Measurements from ENCODE around the gene CDH19. TPM values are rescaled to one million over a fixed set of nuclear protein-coding genes. Genes with fewer than 3 reads are reported as not detected.

The CDH19 gene
- total RNA-seq, 3 donors from 2014 or later: 0.64 to 12.9 (median 0.98) TPM

DNA sequence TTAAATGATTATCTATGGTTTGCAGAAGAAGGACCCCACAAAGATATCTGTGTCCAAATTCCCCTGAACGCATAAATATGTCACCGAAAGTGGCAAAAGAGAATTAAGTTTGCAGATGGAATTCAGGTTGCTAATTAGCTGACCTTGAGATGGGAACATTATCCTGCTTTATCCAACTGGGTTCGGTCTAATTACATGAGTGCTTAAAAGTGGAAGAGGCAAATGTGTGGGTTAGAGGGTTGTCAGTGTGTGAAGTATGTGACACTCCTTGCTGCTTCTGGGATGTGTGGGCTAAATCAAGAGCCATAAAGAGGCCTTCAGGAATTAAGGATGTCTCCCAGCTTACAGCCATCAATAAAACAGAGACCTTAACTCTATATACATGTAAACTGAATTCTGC, 53.5 kb downstream of the CDH19 start:
- Histone ChIP-seq H3K4me3 (no peak overlapping the region), H3K27me3 (no peaks in the 10 kb centered on the region), H3K9me3 (no peaks in the 10 kb centered on the region), H3K27ac (no peak overlapping the region), H3K4me1 (no peaks in the 10 kb centered on the region), H3K36me3 (no peaks in the 10 kb centered on the region)
- TF ChIP-seq POLR2A (IDR thresholded peaks at IDR 0.05) (no peak), CTCF (IDR thresholded peaks at IDR 0.05) (no peak), POLR2AphosphoS5 (IDR thresholded peaks at IDR 0.05) (no peak)
- intact Hi-C loops (cut with DNase I; ENCODE audit: low total_unique reads): no loop called here
- no peak for DNase-seq (ENCODE audit: low spot score in 2 of 2)

- intact Hi-C loops (cut with DNase I; ENCODE audit: low total_unique reads): no loop called here
- no peak overlapping the region for H3K27ac ChIP-seq
Observed at GRCh38 chr18:66548747-66549146, 55.1 kb downstream of the CDH19 start.

DNA sequence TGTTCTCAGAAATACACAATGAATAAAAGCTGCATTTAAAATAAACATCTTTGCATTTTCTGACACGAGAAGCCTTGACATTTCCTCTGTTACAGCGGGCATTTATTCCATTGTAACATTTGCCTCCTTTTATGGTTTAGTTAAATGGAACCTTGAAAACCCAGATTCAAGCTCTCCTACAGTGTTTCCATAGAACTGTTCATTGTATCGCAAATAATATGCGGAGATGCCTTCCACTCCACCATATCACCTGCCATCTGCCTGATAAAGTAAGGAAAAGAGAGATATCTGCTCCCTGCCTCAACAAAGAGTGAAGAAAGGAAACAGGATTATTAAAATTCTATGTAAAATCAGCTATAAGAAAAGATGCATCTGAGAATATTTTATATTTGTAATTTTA, 69.8 kb downstream of the CDH19 start:
- Histone ChIP-seq H3K9me3 (no peaks in the 10 kb centered on the region), H3K36me3 (no peaks in the 10 kb centered on the region), H3K27me3 (no peaks in the 10 kb centered on the region), H3K4me1 (no peaks in the 10 kb centered on the region), H3K27ac (no peak overlapping the region), H3K4me3 (no peak overlapping the region)
- no peak for TF ChIP-seq POLR2AphosphoS5 (IDR thresholded peaks at IDR 0.05)
- TF ChIP-seq POLR2A (IDR thresholded peaks at IDR 0.05): no peak
- no peak for TF ChIP-seq CTCF (IDR thresholded peaks at IDR 0.05)
- intact Hi-C loops (cut with DNase I; ENCODE audit: low total_unique reads): no loop called here
- DNase-seq (ENCODE audit: low spot score in 2 of 2): no peak

More at GRCh38 chr18:66548747-66549146, 55.1 kb downstream of the CDH19 start:
- Histone ChIP-seq H3K4me1 (no peaks in the 10 kb centered on the region), H3K36me3 (no peaks in the 10 kb centered on the region), H3K9me3 (no peaks in the 10 kb centered on the region), H3K27me3 (no peaks in the 10 kb centered on the region), H3K4me3 (no peak overlapping the region)
- no peak for DNase-seq (ENCODE audit: low spot score in 2 of 2)
- TF ChIP-seq POLR2AphosphoS5 (IDR thresholded peaks at IDR 0.05): no peak
- TF ChIP-seq POLR2A (IDR thresholded peaks at IDR 0.05): no peak
- no peak for TF ChIP-seq CTCF (IDR thresholded peaks at IDR 0.05)

GRCh38 chr18:66533693-66534092, 70.2 kb downstream of the CDH19 start:
- no peaks in the 10 kb centered on the region for H3K27me3 ChIP-seq
- TF ChIP-seq POLR2A (IDR thresholded peaks at IDR 0.05): no peak
- no peaks in the 10 kb centered on the region for H3K9me3 ChIP-seq
- intact Hi-C loops (cut with DNase I; ENCODE audit: low total_unique reads): no loop called here
- H3K4me1 ChIP-seq: no peaks in the 10 kb centered on the region
- no peaks in the 10 kb centered on the region for H3K36me3 ChIP-seq
- no peak overlapping the region for H3K27ac ChIP-seq
- DNase-seq (ENCODE audit: low spot score in 2 of 2): no peak
- no peak overlapping the region for H3K4me3 ChIP-seq

DNA sequence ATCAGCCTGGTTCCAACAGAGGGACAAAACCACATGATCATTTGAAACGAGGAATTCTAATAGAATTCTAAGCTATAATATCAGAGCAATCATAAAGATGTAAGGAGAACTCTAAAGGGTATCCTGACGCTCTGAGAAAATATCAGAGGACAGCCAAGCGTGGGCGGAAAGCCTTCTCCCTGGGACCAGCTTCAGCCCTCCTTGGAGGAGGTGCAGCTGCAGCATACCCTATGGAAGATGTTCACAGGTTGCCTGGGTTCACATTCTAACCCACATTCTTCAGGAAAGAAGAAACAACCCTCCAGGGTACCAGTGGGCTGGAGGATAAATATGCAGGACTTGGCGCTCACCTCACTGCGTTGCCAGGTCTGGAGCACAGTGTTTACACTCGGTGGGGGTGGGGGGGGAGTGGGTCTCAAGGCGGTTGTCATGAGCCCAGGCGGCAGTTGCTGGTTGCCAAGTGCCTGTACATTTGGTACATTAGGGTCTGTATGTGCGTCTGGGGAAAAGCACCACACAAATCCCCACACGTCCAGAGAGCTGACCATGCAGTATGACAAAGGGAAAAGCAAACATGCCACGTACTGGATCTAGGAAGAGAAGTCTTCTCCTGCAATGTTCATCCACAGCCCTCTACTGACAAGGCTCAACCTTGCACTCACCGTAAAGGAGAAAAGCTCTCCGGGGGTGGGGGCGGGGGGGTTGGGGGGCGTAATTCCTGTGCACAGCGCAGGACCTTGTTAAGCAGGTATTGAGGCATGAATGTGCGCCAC, 80.5 kb downstream of the CDH19 start:
- DNase-seq (ENCODE audit: low spot score in 2 of 2): no peak
- TF ChIP-seq CTCF (IDR thresholded peaks at IDR 0.05) (no peak), POLR2A (IDR thresholded peaks at IDR 0.05) (no peak), POLR2AphosphoS5 (IDR thresholded peaks at IDR 0.05) (no peak)
- no peaks in the 10 kb centered on the region for H3K4me1 ChIP-seq
- H3K4me3 ChIP-seq: no peak overlapping the region
- no peaks in the 10 kb centered on the region for H3K9me3 ChIP-seq
- H3K36me3 ChIP-seq: no peaks in the 10 kb centered on the region
- H3K27me3 ChIP-seq: no peaks in the 10 kb centered on the region
- intact Hi-C loops (cut with DNase I; ENCODE audit: low total_unique reads): no loop called here
- H3K27ac ChIP-seq: no peak overlapping the region

Measured in breast epithelium (tissue), 4 donors.